NCI-H146 treated with DMSO at 0.1 percent for 48 hours (cell line): ENCODE data around the gene GPC6.
A peak's percentile ranks its signal among the peaks of the same experiment; 100 is the strongest.

Experiments
- DNase-seq: peaks from one replicate; lab custom pipeline; 2025; ENCODE audit not compliant: unreplicated experiment; lab: John Stamatoyannopoulos, UW

The GPC6 gene

DNA sequence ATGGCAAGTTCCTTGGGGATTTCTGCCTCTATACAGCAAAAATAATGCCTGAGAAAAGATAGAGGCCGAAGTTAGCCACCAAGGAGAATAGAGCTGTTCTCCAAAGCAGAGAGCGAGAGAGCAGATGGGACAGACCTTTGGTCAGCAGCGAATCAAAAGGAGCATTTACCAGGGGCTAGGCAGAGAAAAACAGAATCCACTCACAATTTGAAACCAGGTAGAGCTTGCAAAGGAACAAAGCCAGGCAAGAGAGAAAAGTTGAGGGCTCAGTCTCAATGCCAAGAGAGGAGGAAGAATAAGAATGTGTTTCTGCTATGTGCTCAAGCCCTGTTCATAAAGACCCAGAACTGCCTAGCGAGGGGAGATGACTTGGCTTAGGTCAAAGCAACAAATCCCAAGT is 1140.1 kb downstream of the GPC6 start:
- no peak for DNase-seq

DNA sequence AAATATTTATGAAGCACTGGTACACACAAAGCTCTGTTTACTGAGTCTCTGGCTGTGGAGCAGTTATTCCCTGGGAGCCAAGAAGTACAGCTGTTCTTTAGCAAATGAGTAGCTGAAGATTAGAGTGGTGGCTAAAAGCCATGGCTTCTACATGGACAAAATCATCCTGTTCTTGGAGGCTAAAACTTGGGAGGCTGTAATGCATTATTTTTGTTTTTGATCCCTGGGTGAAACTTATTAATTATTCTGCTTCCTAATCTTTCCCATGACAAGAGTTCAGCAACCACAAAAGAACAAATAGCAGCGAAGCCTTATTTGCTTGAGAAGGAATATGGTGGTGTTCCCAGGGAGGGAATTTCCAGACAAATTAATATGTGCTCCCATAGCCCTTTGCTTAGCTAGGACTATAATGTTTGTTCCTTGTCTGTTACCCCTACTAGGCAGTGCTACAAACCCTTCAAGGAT is 1143.4 kb downstream of the GPC6 start:
- DNase-seq: peak; percentile 13

DNA sequence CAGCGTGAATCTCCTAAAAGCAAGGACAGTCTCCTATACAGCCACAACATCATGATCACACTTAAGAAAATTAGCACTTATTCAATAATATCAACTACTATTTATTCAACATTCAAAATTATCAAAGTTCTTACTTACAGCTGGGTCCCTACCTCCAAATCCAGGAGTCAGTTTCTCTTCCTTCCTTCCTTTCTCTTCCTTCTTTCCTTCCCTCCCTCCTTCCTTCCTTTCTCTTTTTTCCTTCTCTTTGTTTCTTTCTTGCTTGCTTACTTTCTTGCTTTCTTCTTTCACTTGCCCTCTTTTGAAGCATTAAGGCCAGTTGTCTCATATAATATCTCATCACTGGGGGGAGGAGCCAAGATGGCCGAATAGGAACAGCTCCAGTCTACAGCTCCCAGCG is 1145.2 kb downstream of the GPC6 start:
- DNase-seq: no peak

DNA sequence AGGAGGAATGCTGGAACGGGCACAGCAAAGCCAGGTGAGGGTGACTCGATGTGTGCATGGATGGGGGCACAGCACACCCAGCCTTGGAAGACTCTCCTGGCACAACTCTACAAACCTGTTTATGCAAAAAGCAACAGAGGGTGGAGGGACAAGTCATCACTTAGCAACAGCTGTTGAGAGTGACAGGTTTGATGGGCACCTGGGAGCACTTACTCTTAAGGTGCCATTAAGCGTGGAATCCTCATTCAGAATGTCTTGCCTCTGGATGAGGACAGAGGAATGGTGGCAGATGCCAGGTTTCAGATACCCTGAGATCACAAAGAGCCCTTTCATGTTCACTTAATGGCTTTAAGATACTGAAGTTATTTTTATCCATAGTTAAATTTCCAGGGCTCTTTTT is 1155.9 kb downstream of the GPC6 start:
- DNase-seq: no peak

DNA sequence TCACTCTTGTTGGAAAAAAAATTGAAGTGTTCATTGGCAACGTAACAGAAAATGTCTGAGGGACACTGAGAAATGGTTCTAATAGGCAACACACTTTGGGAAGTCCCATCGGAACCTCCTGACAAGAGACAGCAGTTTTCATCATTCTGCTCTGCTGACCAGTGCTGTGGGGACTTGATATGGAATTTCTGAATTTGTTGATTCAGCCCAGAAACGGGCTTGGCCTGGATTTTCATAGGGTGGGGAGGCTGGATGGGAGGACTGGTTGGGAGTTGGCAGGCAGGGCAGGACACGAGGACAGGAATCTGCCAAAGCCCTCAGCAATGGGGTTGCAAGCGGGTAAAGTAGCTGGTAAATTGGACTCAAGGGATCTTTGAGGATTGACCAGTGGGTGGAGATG is 1156.4 kb downstream of the GPC6 start:
- no peak for DNase-seq

DNA sequence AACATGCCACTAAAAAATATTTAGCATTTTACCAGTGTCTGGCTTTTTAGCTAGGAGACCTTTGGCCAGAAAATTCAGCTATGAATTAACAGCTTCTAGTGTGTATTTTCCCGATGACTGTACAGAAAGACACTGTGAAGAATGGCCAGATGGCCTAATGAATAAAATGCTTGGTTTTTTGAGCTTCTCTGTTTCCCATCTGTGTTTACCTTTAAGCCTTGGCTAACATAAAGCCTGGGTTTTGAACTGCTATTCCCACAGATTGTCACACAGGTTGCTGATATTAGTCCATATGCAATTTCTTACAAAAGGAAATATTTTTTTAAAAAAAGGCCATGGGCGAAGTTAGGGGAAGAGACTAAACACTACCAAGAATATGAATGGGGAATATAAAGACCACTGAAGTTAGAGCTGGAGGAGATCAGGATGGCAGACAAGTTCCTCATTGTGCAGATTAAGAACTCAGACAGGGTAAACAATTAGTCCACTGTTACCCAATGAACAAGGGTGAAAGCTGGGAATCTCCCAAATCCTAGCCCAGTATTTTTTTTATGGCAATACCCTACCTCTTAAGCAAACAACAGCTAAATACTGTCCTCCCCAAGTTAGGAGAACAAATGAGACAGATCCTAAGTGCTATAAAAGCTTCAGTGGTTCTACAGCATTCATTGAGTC is 1157.8 kb downstream of the GPC6 start:
- DNase-seq: peak; percentile 7

DNA sequence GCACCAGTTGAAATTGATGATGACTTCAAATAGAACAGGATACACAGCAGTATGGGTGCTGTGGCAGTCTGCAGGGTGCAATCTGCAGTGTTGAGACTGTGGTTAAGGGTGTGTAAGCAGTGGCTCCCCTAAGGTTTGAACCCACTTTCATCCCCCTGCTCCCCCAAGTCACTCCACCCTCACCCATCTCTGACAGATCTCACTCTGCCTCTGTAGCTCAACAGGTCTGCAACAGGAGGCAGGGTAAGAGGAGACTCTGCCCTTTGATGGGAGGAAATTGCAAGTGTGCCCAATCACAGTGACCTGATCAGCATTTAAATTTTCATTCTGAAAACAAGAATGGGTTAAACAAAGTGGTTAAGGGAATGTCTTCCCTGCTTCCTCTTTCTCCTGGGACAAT is 1160.4 kb downstream of the GPC6 start:
- no peak for DNase-seq

DNA sequence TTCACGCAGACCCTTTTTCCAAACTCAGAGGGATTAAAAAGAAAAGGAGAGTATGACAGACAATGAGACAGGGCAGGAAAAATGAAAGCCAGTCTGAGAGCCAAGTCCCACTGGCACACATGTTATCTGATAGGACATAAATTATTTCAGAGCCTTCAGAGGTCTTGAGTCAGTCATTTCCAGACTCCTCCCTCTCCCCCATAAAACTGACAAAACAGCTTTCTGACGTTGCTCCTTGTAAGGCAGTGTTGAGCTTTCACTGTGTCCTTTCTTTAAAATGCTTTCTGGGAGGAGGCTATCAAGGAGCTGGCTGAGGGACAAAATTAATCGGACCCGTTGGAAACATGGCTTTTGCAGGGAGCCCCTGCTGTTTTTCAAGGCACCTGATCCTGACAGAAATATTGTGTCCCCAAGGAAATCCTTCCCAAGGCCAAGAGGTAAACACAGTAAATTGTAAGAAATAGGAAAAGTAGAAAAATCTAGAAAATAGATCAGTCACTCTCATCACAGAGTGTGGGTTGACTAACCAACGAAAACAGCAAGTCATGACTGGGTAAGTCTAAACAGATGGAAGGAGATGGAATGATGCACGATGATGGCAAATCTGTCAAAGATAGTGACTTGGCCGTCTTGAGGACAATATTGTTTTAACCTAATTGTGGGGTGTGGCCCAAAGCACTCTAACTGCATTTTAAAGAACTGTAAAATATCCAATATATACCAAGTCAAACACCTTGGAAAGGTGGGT is 1163.2 kb downstream of the GPC6 start:
- no peak for DNase-seq

DNA sequence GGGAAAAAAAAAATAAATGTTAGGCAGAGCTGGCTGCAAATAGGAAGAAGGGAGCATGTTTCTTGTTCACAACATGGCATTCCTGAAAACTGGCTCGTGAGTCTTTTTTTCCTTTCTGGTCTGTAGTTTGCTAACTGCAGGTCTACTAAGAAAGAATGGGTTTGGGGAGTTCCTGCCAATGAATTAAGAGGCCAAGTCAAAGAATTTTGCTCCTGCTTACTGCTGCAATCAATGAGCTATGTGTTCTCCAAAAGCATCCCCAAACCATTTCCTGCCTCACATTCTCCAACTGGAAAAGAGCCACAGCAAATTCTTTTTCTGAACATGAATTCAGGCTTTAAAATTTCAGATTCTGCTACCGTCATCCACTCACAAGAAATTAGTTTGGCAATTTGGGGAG is 1164.3 kb downstream of the GPC6 start:
- DNase-seq: no peak

DNA sequence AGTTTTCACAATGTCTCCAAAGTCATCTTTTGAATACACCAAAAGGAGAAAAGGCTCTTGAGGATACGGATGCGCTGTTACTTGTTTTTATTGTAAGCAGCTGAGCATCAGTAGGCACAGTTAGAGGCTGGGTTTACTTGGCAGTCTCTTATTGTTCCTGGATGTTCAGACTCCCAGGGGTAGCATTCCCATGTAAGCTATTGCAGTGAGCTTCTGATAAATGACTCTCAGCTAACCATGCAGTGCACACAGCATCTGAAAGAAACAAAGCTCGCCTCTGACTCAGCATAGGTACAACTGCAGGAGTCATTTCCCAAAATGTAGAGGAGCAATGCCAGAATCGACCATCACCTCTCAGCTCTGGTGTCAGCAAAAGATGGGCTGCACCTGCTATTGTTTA is 1168.1 kb downstream of the GPC6 start:
- DNase-seq: peak; percentile 72

DNA sequence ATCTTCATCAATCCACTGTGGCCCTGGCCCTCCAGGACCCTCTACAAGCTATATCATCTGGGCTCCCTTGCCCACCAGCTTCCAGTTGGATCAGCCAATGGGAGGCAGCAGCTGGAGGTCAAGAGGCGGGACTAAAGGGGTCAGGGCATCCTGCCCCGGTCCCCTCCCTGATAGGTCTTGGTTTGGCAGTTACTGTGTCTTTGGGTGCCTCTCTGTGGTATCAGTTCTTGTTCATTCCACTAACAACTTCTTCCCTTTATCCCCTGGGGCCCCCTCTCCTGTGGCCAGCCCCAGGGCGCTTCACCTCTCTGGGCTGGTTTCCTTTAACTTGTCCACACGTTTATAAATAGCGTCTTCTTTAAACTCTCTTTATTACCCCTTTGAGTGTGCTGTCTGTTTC is 1169.3 kb downstream of the GPC6 start:
- no peak for DNase-seq

DNA sequence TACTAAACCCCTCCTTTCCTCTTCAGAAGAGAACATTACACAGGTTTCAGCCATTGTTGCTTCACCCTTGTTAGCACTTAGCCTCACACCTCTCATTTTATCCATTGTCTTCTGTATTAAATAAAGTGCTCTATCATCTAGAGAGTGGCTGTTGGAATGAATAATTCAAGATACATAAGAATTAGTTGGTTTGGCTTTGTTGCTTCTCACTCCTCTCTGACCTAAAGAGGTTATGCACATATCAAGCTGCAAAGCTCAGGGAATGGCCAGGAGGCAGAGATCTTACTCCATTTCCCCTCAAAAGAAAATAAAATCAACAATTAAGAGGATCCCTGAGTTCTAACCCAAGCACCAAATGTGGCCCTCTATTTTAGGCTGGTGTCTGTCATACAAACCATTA is 1173.2 kb downstream of the GPC6 start:
- DNase-seq: no peak

DNA sequence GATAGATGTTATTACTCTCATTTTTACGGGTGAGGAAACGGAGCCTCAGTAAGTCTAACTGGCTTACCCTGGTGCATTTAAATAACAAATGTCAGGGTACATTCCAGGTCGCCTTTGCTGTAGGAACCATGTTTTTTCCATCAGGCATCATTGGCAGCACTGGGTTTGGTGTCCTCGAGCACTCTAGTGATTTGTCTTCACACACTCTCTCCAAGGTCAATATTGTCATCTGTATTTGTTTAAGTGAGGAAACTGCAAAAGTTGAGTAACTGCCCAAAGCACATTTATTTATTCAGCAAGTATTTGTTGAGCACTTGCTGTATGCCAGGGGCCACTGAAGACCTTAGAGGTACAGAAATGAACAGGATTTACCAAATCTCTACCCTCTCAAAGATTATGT is 1174.3 kb downstream of the GPC6 start:
- DNase-seq: no peak

DNA sequence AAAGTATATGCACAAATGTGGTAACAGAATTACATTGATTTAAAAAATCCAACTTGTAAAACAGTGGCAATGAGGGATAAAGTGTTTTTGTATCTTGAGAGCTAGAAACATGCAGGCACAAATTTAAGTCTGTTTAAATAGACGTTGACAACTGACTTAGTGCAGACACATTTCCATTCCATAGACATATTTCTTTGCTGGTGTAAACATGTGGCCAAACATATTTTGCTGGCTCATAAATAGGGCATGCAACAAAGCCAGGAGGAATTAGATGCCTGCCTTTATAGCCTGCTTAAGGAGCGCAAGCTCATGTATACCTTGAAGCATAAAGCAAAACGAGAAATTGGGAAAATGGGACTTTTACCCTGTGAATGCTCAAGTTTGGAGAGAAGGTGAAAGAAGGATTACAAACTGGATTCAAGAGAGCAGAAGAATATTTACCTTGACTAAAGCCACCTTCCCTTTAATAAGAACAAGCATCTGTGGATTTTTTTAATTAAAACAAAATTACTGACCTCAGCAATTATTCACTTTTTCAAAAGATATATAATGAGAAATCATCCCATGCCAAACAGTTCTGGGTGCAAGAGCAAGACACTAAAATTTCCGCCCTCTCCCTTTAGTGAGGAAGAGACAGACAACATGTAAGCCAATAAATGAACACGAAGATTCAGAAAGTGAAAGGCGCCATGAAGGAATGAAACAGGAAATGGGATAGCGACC is 1181.9 kb downstream of the GPC6 start:
- DNase-seq: no peak

DNA sequence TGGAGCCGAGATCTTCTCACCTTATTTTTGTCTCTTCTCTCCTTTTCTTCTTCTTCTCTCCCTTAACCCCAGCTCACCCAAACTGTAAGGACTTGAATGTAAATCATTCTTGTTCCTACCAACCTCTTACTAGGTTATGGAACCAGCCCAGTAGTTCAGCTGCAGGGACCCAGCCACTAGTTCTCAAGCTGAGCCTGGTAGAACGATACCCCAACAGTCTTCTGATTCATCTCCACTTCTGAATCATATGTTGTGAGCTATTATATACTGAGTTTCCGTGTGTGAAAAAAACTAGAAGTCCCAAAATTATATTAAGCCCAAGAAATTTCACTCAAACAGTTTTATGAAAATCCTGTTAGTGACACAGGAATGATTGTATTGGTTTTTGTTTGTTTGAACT is 1185.1 kb downstream of the GPC6 start:
- no peak for DNase-seq

DNA sequence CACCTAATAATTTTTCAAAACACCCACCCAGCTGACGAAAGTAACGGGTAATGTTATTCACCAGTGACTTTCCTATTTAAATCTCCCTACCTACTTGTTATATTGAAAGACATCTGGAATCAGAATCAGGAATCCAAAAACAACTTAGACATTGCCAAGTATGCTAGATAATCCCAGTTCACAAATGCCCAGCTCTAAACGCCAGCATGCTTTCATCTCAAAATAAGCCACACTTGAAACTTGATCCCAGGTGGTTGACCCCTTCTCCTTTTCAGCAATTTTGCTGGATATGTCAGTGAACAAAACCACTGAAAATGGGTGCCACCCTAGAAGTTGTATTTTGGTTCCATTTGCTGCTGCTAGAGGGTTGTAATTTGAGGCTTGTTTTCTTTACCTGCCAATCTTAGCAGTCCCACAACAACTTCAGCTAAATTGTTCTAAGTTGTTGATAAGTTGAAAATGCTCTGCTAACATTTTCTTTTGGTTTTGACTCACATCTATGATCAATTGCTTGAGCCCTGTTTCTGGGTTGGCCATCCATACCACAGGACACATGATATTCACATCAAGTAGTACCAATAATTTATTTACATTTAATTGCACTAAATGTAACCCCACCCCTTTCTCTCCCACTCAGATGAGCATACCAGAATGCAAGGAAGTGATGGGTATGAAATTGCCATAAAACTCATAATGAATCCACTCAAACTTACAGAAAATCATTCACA is 1186.4 kb downstream of the GPC6 start:
- DNase-seq: peak; percentile 31

DNA sequence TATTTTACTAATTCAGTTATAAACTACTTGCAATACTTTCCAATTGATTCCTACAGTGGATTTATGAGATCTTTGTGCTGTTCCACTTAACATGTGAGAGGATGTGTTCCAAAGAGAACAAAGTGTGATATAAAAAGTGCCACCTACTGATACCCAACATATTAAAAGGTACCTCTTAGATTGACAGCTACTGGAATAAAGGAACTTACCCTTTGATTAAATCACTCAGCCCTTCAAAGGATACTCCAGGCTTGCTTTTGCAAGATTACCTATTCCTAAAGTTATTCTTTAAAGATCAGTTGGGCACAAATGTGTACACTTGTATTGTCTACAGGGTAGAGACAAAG is 1187.0 kb downstream of the GPC6 start:
- no peak for DNase-seq

DNA sequence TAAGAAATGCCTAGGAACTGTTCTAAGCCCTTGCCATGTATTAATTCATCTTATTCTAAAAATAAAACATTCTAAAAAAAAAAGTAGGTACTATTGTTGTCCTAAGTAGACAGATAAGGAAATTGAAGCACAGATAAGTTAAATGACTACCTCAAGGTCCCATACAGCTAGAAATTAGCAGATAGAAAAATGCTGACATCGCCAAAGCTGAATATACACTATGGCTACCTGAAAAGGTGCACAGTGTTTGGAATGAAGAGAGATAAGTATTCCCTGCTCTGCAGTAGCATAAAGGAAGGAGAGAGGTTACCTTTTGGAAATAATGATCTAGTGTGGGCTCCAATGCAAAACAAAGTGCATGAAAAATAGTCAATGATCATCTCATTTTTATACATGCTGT is 1187.5 kb downstream of the GPC6 start:
- no peak for DNase-seq

DNA sequence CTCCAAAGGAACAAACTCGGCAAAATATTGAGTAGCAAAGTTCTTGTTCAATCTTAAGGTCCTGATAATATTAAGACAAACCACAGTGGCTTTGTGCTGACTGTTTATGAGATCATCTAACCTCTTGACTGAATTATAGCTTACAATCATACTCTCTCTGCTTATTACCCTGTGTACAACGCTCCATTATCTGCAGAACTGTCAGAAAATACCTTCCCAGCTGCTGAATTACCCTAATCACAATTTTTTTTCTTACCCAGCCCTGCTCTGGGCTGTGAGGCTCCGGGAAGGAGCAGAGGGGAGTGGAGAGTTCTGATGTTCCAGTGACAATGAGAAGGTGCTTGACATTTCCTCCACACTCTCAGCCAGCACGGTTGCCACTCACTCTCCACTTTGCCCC is 1188.1 kb downstream of the GPC6 start:
- peak; percentile 81 for DNase-seq

DNA sequence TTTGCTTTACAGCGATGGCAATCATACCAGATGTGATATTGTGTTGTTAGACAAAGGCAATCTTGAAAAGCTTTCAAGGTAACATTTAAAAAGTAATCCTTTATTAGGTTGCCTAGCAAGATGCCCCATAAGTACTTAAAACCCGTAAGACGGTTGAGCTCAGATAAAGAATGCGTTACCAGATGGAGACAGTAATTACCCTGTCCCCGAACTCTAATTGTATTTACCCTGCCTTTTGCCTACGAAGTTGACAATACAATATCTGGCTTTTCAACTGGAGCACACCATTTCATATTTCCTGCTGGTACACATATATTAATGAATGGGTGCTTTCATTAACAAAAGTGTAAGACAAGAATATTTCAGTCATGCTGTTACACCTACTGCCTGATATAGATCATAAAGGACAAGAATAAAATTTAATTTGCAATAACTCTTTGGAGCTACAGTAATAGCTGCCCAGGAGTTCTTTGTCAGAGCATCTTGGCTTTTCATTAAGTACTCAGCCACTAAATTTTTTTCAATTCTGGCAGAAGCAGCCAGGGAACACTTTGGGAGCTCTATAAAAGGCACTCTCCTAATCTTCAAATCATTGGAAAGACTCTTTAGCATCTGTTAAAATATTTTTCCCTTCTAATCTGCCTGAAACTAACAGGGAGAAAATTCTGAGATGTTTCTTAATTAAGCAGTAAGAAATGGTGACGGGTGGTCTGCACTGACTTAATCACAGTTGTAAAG is 1189.1 kb downstream of the GPC6 start:
- peak; percentile 97 for DNase-seq
